T1000 (cell line): Measurements from ENCODE around the gene RIOK3.
"Not testable (repeated sequence)": the region's sequence is repeated elsewhere in the genome, so short reads cannot be mapped to it uniquely, and the experiment has no call there.

ENCODE experiments used
- DNase-seq: peaks from one replicate; lab custom pipeline; 2025; ENCODE audit warnings: mixed read lengths; lab: John Stamatoyannopoulos, UW

RIOK3 gene

DNA sequence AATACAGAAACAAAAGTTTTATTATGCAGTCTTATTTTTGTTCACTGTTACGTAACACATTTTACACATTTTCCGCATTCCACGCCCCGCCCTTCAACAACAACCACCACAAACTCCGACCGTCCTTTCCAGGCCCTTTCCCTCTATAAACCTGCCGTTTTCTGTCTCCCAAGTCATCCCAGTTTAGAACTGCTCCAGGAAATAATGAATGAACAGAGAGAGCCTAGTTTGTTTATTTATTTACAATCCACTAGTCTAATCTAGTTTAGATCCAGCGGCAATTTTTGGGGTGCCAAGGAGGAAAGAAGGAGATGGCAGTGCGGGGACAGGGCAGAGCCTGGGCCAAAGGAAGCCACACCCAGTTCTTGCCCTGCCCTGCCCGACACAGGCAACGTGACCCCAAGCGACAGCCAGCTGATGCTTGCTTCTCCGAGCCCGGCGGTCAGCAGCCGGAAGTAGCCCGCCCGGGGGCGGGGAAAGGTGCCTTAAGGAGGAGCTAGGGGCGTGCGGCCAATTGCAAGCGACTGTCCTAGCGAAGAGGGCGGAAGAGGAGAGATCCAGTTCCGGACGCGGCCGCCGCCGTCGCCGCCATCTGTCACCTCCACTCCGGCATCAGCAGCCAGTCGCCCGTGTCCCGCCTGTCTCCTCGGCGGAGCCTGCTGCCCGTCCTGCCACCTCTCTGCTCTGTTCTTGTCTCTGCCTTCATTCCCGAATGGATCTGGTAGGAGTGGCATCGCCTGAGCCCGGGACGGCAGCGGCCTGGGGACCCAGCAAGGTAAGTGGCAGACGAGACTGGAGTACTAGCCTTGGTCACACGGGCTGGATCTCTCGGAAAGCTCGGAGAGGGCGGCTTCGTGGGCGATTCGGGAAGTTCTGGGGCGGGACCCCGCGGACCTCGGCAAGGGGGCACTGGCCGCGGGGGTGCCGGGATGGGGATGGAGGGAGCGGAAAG lies at the start of gene RIOK3:
RIOK3 (plus strand) TSS at position 560 of the 952 bp plus-strand sequence; CDS start at position 713, 153 bp downstream.
- DNase-seq, result peak; percentile 93

GRCh38 chr18:23403310-23403709 lies 49.8 kb upstream of the RIOK3 start:
- no peak for DNase-seq

DNA sequence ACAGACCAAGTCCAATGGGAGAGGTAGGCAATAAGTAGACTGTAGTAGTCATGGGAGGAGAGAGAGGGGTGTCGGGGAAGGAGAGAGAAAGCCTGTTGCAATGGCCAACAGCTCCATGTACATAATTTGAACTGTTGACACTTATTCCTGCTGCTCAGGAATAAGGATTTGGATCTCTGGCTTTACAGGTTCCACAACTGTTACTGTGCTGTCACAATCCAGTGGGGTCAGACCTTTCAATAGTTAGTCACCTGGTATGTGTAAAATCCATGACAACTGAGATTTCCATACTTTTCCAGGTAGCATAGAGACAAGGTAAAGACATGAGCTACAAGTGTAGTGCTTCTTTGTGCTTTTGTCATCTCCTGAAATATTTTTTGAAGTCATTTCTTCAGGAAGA lies 47.5 kb upstream of the RIOK3 start:
- DNase-seq, result no peak

DNA sequence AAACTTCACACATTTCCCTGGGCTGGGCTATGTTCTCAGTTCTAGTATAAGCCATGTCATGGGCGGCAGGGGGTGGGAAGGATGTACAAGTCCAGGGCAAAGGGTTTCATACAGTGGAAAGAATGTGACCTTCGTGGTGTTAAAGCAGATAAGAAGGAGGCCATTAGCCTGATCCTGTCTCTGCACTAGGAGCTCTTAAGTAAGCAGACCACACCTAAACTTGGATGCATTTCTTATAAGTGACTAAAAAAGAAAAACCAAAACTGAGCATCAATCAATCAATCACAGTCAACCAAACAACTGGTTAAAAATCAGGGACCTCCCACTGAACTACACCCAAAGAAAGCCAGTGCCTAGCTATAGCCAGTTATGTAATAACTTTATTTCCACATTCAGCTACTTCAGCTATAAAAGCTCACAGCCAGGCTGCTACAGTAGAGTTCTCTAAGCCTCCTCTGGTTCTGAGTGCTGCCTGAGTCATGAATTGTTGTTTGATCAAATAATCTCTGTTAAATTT lies 46.8 kb upstream of the RIOK3 start:
- DNase-seq, result no peak

- DNase-seq, result no peak
These were observed 40.6 kb upstream of the RIOK3 start for GRCh38 chr18:23412351-23412964.

DNA sequence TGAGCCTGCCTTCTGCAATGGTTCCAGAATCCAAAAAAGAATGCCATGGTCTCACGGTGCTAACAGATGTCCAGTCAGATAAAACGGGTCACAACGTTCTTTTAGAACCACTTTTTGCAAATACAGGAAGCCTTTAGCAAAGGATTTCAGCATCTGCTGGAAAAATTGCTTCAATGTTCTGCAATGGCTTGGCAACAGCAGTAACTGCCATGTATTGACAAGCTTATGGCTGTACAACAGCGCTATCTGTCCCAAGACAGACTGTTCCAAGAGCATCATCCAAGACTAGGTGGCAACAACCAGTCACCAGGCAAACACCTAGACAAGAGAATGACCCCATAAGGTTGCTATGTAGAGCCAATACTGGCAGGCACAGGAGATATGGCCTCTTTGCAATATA lies 37.6 kb upstream of the RIOK3 start:
- DNase-seq, result no peak

- DNase-seq, result no peak
These were observed 36.8 kb upstream of the RIOK3 start for GRCh38 chr18:23416298-23416697.

- DNase-seq, result no peak
These were observed 31.8 kb upstream of the RIOK3 start for GRCh38 chr18:23421277-23421676.

GRCh38 chr18:23422751-23423418 lies 30.2 kb upstream of the RIOK3 start:
- DNase-seq, result peak; percentile 50

DNA sequence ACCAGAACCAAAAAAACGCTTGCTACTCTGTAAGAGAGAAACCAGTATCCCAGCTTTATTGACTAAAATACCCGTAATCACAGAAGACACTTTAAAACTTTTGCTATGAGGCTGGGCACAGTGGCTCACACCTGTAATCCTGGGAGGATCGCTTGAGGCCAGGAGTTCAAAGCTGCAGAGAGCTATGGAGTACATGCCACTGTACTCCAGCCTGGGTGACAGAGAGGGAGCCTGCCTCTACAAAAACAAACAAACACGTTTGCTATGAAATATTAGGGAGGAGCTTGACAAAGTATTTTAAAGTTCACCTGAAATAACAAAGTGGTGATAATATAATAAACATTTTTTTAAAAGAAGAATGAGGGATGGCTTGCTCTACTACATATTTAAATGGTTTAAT lies 28.5 kb upstream of the RIOK3 start:
- no peak for DNase-seq

DNA sequence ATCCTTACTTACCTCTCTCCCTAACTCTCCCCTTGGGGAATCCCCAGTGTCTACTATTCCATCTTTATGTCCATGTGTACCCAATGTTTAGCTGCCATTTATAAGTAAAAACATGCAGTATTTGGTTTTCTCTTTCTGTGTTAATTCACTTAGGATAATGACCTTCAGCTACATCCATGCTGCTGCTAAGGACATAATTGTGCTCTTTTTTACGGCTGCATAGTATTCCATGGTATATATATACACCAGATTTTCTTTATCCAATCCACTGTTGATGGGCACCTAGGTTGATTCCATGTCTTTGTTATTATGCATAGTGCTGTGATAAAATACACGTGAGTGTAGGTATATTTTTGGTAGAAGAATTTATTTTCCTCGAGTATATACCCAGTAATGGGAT lies 24.3 kb upstream of the RIOK3 start:
- DNase-seq, result no peak

DNA sequence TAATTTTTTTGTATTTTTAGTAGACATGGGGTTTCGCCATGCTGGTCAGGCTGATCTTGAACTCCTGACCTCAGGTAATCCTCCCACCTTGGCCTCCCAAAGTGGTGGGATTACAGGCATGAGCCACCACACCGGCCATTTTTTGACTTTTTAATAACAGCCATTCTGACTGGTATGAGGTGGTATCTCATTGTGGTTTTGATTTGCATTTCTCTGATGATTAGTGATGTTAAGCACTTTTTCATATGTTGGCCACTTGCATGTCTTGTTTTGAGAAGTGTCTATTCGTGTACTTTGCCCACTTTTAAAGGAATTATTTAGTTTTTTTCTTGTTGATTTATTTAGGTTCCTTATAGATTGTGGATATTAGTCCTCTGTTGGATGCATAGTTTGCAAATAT lies 23.5 kb upstream of the RIOK3 start:
- not testable (repeated sequence) for DNase-seq

DNA sequence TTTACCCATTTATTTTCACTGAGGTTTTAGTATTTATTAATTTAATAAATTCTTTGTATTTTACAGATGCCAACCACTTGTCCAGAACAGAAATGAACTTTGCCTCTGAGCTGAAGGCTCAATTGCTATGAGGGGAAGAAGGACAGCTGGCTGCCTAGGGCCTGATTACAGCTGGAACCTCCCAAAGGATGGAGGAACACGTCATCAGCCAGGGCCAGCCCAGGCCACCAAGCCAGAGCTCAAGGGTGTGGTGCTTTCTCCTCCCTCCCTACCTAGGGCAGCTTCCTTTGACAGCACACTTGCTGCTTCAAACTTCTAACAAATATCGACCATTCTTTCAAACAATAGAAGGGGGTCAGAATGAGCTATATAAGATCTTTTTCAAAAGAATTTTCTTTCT lies 19.7 kb upstream of the RIOK3 start:
- no peak for DNase-seq

DNA sequence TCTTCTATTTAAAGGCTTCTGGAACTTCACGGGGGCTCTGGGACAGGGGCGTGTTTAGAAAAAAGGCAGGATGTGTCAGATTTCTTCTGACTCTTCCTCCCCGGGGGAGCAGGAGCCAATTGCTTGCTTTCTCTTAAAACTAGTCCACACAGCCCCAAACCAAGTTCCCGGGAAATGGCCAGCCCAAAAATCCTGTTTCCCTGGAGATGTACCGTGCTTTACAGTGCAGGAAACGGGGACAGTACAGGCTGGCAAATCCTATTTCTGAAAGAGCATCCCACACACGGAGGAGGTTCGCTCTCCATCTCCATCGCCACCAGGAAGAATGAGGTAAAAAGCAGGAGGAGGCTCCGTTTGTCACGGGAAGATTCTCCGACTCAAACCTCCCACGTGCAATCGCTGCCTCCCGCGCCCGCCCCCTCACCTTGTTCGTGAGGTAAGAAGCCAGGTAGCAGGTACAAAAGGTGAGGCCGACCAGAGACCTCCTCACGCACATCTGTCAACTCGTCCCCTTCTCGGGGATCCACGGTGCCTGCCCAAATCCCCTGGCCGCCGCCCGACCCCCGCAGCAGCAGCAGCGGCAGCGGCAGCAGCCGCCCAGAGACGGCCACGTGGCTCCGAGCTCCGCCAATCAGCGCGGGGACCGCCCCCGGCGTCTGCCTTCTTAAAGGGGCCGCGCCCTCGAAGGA lies 15.6 kb upstream of the RIOK3 start:
- peak; percentile 59 for DNase-seq

GRCh38 chr18:23438046-23438377 lies 15.1 kb upstream of the RIOK3 start:
- DNase-seq, result no peak

GRCh38 chr18:23438608-23439366 lies 14.3 kb upstream of the RIOK3 start:
- no peak for DNase-seq

- no peak for DNase-seq
These were observed 13.0 kb upstream of the RIOK3 start for GRCh38 chr18:23440131-23440530.

- DNase-seq, result no peak
These were observed 10.1 kb upstream of the RIOK3 start for GRCh38 chr18:23442958-23443357.

DNA sequence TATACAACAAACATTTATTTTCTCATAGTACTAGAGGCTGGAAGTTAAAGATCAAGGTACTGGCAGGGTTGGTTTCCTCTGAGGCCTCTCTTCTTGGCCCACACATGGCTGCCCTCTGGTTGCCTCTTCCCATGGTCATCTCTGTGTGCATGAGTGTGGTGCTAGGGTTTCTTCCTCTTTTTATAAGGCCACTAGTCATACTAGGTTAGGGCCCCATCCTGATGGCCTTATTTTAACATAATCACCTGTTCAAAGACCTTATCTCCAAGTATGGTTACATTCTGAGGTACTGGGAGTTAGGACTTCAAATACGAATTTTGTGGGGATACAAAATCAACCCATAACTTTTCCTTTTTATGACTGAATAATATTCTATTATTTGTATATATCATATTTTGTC lies 4.8 kb upstream of the RIOK3 start:
- no peak for DNase-seq

DNA sequence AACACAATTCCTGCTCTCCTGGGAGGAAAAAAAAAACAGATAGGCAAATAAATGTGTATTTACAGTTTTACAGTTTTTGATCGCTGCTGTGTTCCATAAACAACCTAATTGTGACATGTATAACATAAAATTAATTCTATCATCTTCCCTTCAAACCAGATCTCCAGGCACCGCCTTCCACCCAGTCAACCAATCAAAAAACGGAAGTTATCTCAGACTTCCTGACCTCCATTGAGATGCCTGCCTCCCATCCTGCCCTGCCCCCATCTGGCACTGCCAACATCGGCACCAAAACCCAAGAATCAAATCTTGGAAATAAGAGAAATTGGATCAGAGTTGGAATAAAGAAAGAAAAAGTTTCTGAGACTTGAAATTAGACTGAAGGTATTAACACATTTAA lies 3.1 kb upstream of the RIOK3 start:
- no peak for DNase-seq

DNA sequence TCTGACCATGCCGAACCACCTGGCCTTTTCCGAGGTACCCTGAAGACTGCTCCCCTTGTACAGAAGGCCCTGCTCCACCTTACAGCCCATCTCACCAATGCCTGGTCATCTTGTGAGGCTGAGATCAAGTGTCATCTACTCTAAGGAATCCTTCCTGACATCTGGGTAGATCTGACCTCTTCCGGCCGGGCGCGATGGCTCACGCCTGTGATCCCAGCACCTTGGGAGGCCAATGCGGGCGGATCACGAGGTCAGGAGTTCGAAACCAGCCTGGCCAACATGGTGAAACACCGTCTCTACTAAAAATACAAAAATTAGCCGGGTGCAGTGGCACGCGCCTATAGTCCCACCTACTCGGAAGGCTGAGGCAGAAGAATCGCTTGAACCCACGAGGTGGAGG lies 2.1 kb upstream of the RIOK3 start:
- DNase-seq, result no peak
